PC-9 (cell line): Measurements from ENCODE around the gene CRYGN.

Experiments
- EZH2 ChIP-seq: fragments of 200-600 bp; sonication (generic); IDR thresholded peaks from 2 replicates; pipeline ENCODE4 v1.8.0; 2017; ENCODE audit warnings: antibody characterized with exemption, low read depth
- TF ChIP-seq, protein P1 (sequence below): fragments of 200-600 bp; sonication (generic); conservative IDR thresholded peaks from 2 replicates; pipeline ENCODE4 v1.6.1; 2017; ENCODE audit warnings: mixed run types, antibody characterized with exemption, mild to moderate bottlenecking, moderate library complexity

DNA sequence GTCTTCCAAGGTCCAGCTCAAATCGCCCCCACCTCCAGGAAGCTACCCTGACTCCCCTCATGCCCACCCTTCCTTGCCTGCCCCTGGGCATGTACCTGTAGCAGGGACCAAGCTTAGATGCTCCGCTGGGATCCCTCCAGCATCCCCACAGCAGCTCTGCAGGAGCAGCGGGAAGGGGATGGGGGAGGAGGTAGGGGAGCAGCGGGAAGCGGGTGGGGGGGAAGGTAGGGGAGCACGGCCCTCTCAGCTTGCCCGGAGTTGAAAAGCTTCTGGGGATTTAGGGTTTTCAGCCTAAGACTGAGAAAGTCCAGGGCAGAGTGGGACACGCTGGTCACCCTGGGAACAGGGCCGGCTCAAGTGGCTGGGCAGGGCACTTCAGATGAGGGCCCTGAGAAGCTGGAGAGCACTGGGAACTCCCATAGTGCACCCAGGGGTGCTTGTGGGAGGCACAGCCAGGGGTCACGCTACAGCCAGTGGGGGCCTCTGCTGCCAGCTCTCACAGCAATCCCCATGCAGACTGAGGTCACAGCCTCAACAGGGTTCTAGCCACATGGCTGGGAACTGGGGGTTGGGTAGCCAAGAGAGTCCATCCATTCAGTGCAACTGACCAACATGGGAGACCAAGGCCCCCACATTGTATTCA lies 43.5 kb downstream of the CRYGN start:
- TF ChIP-seq, protein P1, sequence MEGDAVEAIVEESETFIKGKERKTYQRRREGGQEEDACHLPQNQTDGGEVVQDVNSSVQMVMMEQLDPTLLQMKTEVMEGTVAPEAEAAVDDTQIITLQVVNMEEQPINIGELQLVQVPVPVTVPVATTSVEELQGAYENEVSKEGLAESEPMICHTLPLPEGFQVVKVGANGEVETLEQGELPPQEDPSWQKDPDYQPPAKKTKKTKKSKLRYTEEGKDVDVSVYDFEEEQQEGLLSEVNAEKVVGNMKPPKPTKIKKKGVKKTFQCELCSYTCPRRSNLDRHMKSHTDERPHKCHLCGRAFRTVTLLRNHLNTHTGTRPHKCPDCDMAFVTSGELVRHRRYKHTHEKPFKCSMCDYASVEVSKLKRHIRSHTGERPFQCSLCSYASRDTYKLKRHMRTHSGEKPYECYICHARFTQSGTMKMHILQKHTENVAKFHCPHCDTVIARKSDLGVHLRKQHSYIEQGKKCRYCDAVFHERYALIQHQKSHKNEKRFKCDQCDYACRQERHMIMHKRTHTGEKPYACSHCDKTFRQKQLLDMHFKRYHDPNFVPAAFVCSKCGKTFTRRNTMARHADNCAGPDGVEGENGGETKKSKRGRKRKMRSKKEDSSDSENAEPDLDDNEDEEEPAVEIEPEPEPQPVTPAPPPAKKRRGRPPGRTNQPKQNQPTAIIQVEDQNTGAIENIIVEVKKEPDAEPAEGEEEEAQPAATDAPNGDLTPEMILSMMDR, result no peak
- TF ChIP-seq EZH2, result no peak
